Transverse colon (tissue), 4 donors: Measurements from ENCODE around the gene SELENON. TPM values are rescaled to one million over a fixed set of nuclear protein-coding genes. Genes with fewer than 3 reads are reported as not detected.

Source experiments
- DNase-seq: peaks from one replicate; pipeline ENCODE4 v3.0.0-alpha.2; 2019
- H3K27ac ChIP-seq, 4 donors: fragments of 200-600 bp; sonication (generic); 2 replicates each; pipeline ENCODE4 v1.5.1; 2016 to 2018; ENCODE audit warnings: inconsistent platforms in 4 of 4
- H3K27me3 ChIP-seq: fragments of 200-600 bp; sonication (generic); 2 replicates; pipeline ENCODE4 v1.5.1; 2017; ENCODE audit warnings: inconsistent platforms
- H3K36me3 ChIP-seq, 4 donors: fragments of 200-600 bp; sonication (generic); 2 replicates each; pipeline ENCODE4 v1.5.1; 2017 to 2019; ENCODE audit warnings: inconsistent platforms in 4 of 4
- H3K4me1 ChIP-seq, 4 donors: fragments of 200-600 bp; sonication (generic); 2 replicates each; pipeline ENCODE4 v1.5.1; 2017 to 2020; ENCODE audit warnings: inconsistent platforms in 4 of 4
- H3K4me3 ChIP-seq, 4 donors: fragments of 200-600 bp; sonication (generic); 1 replicate in 1 of 4; 2 replicates in 3 of 4; pipeline versions ENCODE4 v1.5.1 to v1.6.1; 2017 to 2019; ENCODE audit warnings: inconsistent platforms in 4 of 4
- H3K9me3 ChIP-seq, 2 donors: fragments of 200-600 bp; sonication (generic); 2 replicates each; pipeline ENCODE4 v1.5.1; 2017 to 2019; ENCODE audit warnings: inconsistent platforms in 2 of 2
- CTCF ChIP-seq, 5 experiments: fragments of 200-600 bp in 3 of 5; fragments of 450-650 bp in 2 of 5; sonication (generic) in 3 of 5; IDR thresholded peaks; 1 replicate in 2 of 5; 2 replicates in 3 of 5; pipeline ENCODE4 v1.5.1; 2016 to 2017; ENCODE audit warnings: antibody characterized with exemption in 5 of 5, inconsistent platforms in 3 of 5, mild to moderate bottlenecking in 2 of 5, moderate library complexity in 1 of 5
- EP300 ChIP-seq: sonication (generic); formaldehyde crosslinking; IDR thresholded peaks from one replicate; pipeline ENCODE4 v1.6.1; 2017; ENCODE audit warnings: antibody characterized with exemption, low read depth
- POLR2A ChIP-seq: fragments of 450-650 bp; IDR thresholded peaks from one replicate; pipeline ENCODE4 v1.6.1; 2016; ENCODE audit warnings: antibody characterized with exemption, mild to moderate bottlenecking, moderate library complexity
- POLR2AphosphoS5 ChIP-seq, 3 donors: sonication (generic); formaldehyde crosslinking; IDR thresholded peaks; one replicate each; pipeline ENCODE4 v1.6.1; 2016; ENCODE audit warnings: antibody characterized with exemption in 3 of 3
- WGBS, 2 donors: methylation state at CpG; one replicate each; pipeline ENCODE4 v1.1.5; 2018; ENCODE audit warnings: low coverage in 1 of 2; 5-methylcytosine and 5-hydroxymethylcytosine counted together
- in situ Hi-C, 4 donors: fragments of 200-750 bp; cut with MboI; loops; one replicate each; pipeline versions ENCODE4 v1.15.0 to v1.15.1; 2017; ENCODE audit warnings: low sequenced_read_pairs in 3 of 4, low pct_ligation_motif_present in 1 of 4, low pct_unique_long_range_greater_than_20kb in 1 of 4
- intact Hi-C: fragments of 100-400 bp; cut with DNase I; formaldehyde crosslinking; loops from one replicate; pipeline ENCODE4 v1.15.1; 2023; ENCODE audit warnings: low total_unique reads
- total RNA-seq, 4 donors: library from RNA; depleted of rRNA; stranded (reverse); fragments of >200 nt; gene quantifications; one replicate each; pipeline ENCODE4 v1.1.0, GENCODE V29; 2016

SELENON gene
- total RNA-seq, 4 donors from 2014 or later = 17.1 to 68.1 (median 24.4) TPM

GRCh38 chr1:25817840-25818501, 18.0 kb downstream of the SELENON start:
- no peaks in the 10 kb centered on the region for H3K27me3 ChIP-seq
- DNase-seq = no peak
- no peaks in the 10 kb centered on the region for H3K36me3 ChIP-seq
- in situ Hi-C loops = no loop called here
- H3K27ac ChIP-seq = peak overlapping the region; percentile 92 to 94 (median 94)
- TF ChIP-seq POLR2A = no peak
- no peak for TF ChIP-seq POLR2AphosphoS5 (IDR thresholded peaks at IDR 0.05)
- TF ChIP-seq CTCF (IDR thresholded peaks at IDR 0.05) = peak in 1 of 5 experiments; percentile 22
- WGBS, 2 donors = 33 to 49% methylated on average over 3 to 8 of the region's 8 CpGs
- H3K4me1 ChIP-seq = peaks cover 15 to 30% (median 27%) of the 10 kb centered on the region in 4 donors
- no peak overlapping the region for H3K4me3 ChIP-seq
- intact Hi-C loops = no loop called here
- H3K9me3 ChIP-seq = no peaks in the 10 kb centered on the region

GRCh38 chr1:25818569-25818968, 18.6 kb downstream of the SELENON start:
- intact Hi-C loops (no loop called here), in situ Hi-C loops (no loop called here)
- Histone ChIP-seq H3K4me3 (peak overlapping the region in 1 of 4 donors; percentile 87), H3K27ac (peak overlapping the region; percentile 92 to 94 (median 94)), H3K4me1 (peaks cover 15 to 30% (median 27%) of the 10 kb centered on the region in 4 donors), H3K36me3 (no peaks in the 10 kb centered on the region), H3K27me3 (no peaks in the 10 kb centered on the region), H3K9me3 (no peaks in the 10 kb centered on the region)
- WGBS, 2 donors = 0 to 53% methylated on average over 2 to 6 of the region's 6 CpGs
- peak in 1 of 3 donors; percentile 5 for TF ChIP-seq POLR2AphosphoS5 (IDR thresholded peaks at IDR 0.05)
- no peak for TF ChIP-seq POLR2A
- no peak for DNase-seq

GRCh38 chr1:25819491-25820246, 19.7 kb downstream of the SELENON start, which contains the start of gene MTFR1L:
Gene MTFR1L (plus strand): TSS chr1:25819954. CDS start chr1:25823105, 3,151 bp downstream.
- WGBS, 2 donors = 1 to 5% methylated on average over 7 to 39 of the region's 64 CpGs
- in situ Hi-C loops = no loop called here
- intact Hi-C loops = no loop called here

GRCh38 chr1:25820247-25821111, 20.5 kb downstream of the SELENON start:
- H3K4me3 ChIP-seq = peak overlapping the region; percentile 81 to 98 (median 90)
- WGBS, 2 donors = 1% methylated on average over 23 of the region's 67 CpGs; no CpG with 5 or more reads in 1 of the 2 donors
- H3K27ac ChIP-seq = peak overlapping the region; percentile 92 to 94 (median 94)
- H3K27me3 ChIP-seq = no peaks in the 10 kb centered on the region
- peak; percentile 81 for DNase-seq
- peaks cover 15 to 30% (median 27%) of the 10 kb centered on the region in 4 donors for H3K4me1 ChIP-seq
- intact Hi-C loops = no loop called here
- no peaks in the 10 kb centered on the region for H3K9me3 ChIP-seq
- TF ChIP-seq POLR2A = peak; percentile 26
- TF ChIP-seq EP300 = no peak
- peak in 1 of 5 experiments; percentile 17 for TF ChIP-seq CTCF (IDR thresholded peaks at IDR 0.05)
- peak; percentile 65 to 80 (median 78) for TF ChIP-seq POLR2AphosphoS5 (IDR thresholded peaks at IDR 0.05)
- in situ Hi-C loops = no loop called here
- H3K36me3 ChIP-seq = no peaks in the 10 kb centered on the region

More at GRCh38 chr1:25819491-25820246, 19.7 kb downstream of the SELENON start, which contains the start of gene MTFR1L:
- Histone ChIP-seq H3K4me3 (peak within 1 kb of the TSS; percentile 81 to 98 (median 90)), H3K36me3 (no peaks in the 10 kb centered on the region), H3K9me3 (no peaks in the 10 kb centered on the region), H3K4me1 (peaks cover 15 to 30% (median 27%) of the 10 kb centered on the region in 4 donors), H3K27me3 (no peaks in the 10 kb centered on the region), H3K27ac (peak within 1 kb of the TSS; percentile 92 to 94 (median 94))
- DNase-seq = peak; percentile 95
- TF ChIP-seq POLR2AphosphoS5 (IDR thresholded peaks at IDR 0.05) = peak; percentile 92 to 98 (median 97)
- TF ChIP-seq POLR2A = peak; percentile 97
- no peak for TF ChIP-seq CTCF (IDR thresholded peaks at IDR 0.05)
- peak; percentile 9 for TF ChIP-seq EP300
